Left ventricle myocardium inferior (tissue), 1 donor: ENCODE data around the gene RAB1B. TPM values are rescaled to one million over a fixed set of nuclear protein-coding genes. Genes with fewer than 3 reads are reported as not detected.
A peak's percentile ranks its signal among the peaks of the same experiment; 100 is the strongest.
"Not testable (repeated sequence)": the region's sequence is repeated elsewhere in the genome, so short reads cannot be mapped to it uniquely, and the experiment has no call there.

Source experiments
- DNase-seq: peaks from one replicate; pipeline ENCODE4 v3.0.0-alpha.2; 2020
- H3K27ac ChIP-seq: fragments of 200-600 bp; replicated peaks from 2 replicates; pipeline ENCODE4 v1.8.0; 2021
- H3K27me3 ChIP-seq: fragments of 200-600 bp; 2 replicates; pipeline ENCODE4 v1.8.0; 2021; ENCODE audit warnings: low read depth
- H3K36me3 ChIP-seq: fragments of 200-600 bp; 2 replicates; pipeline ENCODE4 v1.8.0; 2021
- H3K4me1 ChIP-seq: fragments of 200-600 bp; 2 replicates; pipeline ENCODE4 v1.8.0; 2021
- H3K4me3 ChIP-seq: fragments of 200-600 bp; 2 replicates; pipeline ENCODE4 v1.8.0; 2021; ENCODE audit warnings: mild to moderate bottlenecking, moderate library complexity
- H3K9me3 ChIP-seq: fragments of 200-600 bp; replicated peaks from 2 replicates; pipeline ENCODE4 v1.8.0; 2021
- CTCF ChIP-seq: fragments of 200-600 bp; IDR thresholded peaks from 2 replicates; pipeline ENCODE4 v1.8.0; 2021; ENCODE audit warnings: antibody characterized with exemption, mild to moderate bottlenecking, borderline replicate concordance
- intact Hi-C: fragments of 100-400 bp; cut with micrococcal nuclease; formaldehyde crosslinking; loops from one replicate; pipeline ENCODE4 v1.11.0; 2022
- total RNA-seq: library from RNA; stranded (reverse); fragmentation: NEBNext Ultra II Directional; extraction: Animal tissue kit (Norgen Biotek cat#: 25700); gene quantifications from one replicate; pipeline ENCODE4 v1.2.1, GENCODE V29; 2021
- donor health status: DM: no; HTN: yes; CAD: no; lungs with severe emphysema.

Gene RAB1B
- total RNA-seq, 1 donor from 2014 or later, result 116 TPM

GRCh38 chr11:66275396-66275795, 7.0 kb downstream of the RAB1B start:
- DNase-seq, result no peak
- no peaks in the 10 kb centered on the region for H3K9me3 ChIP-seq
- no peak overlapping the region for H3K27ac ChIP-seq
- peaks cover 26% of the 10 kb centered on the region for H3K4me1 ChIP-seq
- intact Hi-C loops, result no loop called here
- peaks cover 9% of the 10 kb centered on the region for H3K27me3 ChIP-seq
- no peak overlapping the region for H3K4me3 ChIP-seq
- TF ChIP-seq CTCF, result no peak
- H3K36me3 ChIP-seq, result peaks cover 52% of the 10 kb centered on the region

DNA sequence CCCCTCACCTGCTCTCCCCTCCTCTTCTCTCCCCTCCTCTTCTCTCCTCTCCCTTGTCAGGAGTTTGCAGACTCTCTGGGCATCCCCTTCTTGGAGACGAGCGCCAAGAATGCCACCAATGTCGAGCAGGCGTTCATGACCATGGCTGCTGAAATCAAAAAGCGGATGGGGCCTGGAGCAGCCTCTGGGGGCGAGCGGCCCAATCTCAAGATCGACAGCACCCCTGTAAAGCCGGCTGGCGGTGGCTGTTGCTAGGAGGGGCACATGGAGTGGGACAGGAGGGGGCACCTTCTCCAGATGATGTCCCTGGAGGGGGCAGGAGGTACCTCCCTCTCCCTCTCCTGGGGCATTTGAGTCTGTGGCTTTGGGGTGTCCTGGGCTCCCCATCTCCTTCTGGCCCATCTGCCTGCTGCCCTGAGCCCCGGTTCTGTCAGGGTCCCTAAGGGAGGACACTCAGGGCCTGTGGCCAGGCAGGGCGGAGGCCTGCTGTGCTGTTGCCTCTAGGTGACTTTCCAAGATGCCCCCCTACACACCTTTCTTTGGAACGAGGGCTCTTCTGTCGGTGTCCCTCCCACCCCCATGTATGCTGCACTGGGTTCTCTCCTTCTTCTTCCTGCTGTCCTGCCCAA, 7.7 kb downstream of the RAB1B start:
- peaks cover 19% of the 10 kb centered on the region for H3K4me1 ChIP-seq
- H3K36me3 ChIP-seq, result peaks cover 52% of the 10 kb centered on the region
- no peak overlapping the region for H3K27ac ChIP-seq
- H3K27me3 ChIP-seq, result peaks cover 11% of the 10 kb centered on the region
- no peak for DNase-seq
- no peak overlapping the region for H3K4me3 ChIP-seq
- TF ChIP-seq CTCF, result no peak
- no peaks in the 10 kb centered on the region for H3K9me3 ChIP-seq
- intact Hi-C loops, result no loop called here

GRCh38 chr11:66276619-66277018, 8.2 kb downstream of the RAB1B start:
- intact Hi-C loops, H3K27ac ChIP-seq, H3K9me3 ChIP-seq, H3K4me3 ChIP-seq, DNase-seq: not testable (repeated sequence)
- H3K27me3 ChIP-seq, result peaks cover 11% of the 10 kb centered on the region
- peaks cover 48% of the 10 kb centered on the region for H3K36me3 ChIP-seq
- H3K4me1 ChIP-seq, result peaks cover 15% of the 10 kb centered on the region

- Histone ChIP-seq H3K36me3 (peaks cover 43% of the 10 kb centered on the region), H3K27me3 (peaks cover 11% of the 10 kb centered on the region), H3K4me1 (peaks cover 19% of the 10 kb centered on the region)
- intact Hi-C loops, DNase-seq, H3K4me3 ChIP-seq, H3K9me3 ChIP-seq, H3K27ac ChIP-seq: not testable (repeated sequence)
Observed at GRCh38 chr11:66277064-66277463, 8.6 kb downstream of the RAB1B start.

GRCh38 chr11:66277471-66278362, 9.3 kb downstream of the RAB1B start, which contains the start of gene CNIH2:
TSS of gene CNIH2 (plus strand) at chr11:66278175. CDS start at chr11:66278457, 282 bp downstream.
- intact Hi-C loops, result no loop called here
- no peak for DNase-seq
- Histone ChIP-seq H3K4me3 (peak within 1 kb of the TSS; percentile 58), H3K27ac (peak within 1 kb of the TSS; percentile 45), H3K9me3 (no peaks in the 10 kb centered on the region), H3K36me3 (peaks cover 37% of the 10 kb centered on the region), H3K4me1 (peaks cover 25% of the 10 kb centered on the region), H3K27me3 (peaks cover 11% of the 10 kb centered on the region)
- no peak for TF ChIP-seq CTCF

GRCh38 chr11:66278363-66279091, 10.1 kb downstream of the RAB1B start:
- no peak for TF ChIP-seq CTCF
- Histone ChIP-seq H3K27me3 (peaks cover 11% of the 10 kb centered on the region), H3K4me3 (peak overlapping the region; percentile 58), H3K4me1 (peaks cover 28% of the 10 kb centered on the region), H3K9me3 (no peaks in the 10 kb centered on the region), H3K36me3 (peaks cover 29% of the 10 kb centered on the region), H3K27ac (no peak overlapping the region)
- intact Hi-C loops, result no loop called here
- DNase-seq, result no peak
